Activated CD8-positive, alpha-beta memory T cell treated with anti-CD3 and anti-CD28 coated beads, Interleukin-2, amount 50 U/mL, for 1 hour (primary cell): Measurements from ENCODE around the gene TCF23.
A peak's percentile ranks its signal among the peaks of the same experiment; 100 is the strongest.
"Not testable (repeated sequence)": the region's sequence is repeated elsewhere in the genome, so short reads cannot be mapped to it uniquely, and the experiment has no call there.

ENCODE experiments used
- DNase-seq: peaks from one replicate; pipeline ENCODE4 v3.0.0-alpha.2; 2020; ENCODE audit errors: extremely low read depth

Gene TCF23

DNA sequence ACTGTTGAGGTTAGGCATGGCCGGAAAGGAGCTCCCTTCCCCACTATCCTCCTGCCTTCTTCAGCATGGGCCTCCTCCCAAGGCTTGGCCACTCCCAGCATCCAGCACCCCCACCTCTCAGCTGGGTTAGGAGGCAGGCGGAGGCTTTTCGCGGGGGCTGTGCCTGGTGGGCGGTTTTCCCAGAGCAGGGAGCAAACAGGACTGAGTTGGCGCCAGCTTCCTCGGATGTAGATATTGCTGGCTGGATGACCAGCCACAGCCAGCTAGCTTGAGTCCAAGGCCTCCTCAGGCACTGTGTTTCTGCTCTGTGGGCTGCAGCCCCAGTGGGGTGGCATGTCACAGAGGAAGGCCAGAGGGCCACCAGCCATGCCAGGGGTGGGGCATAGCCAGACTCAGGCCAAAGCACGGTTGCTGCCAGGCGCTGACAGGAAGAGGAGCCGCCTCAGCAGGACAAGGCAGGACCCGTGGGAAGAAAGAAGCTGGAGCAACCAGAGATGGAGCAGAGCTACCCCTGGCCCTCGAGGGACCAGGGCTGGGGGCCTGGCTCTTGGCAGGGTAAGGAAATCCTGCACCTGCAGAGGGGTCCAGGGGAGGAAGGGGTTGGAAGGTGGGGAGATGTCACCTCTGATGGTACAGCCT lies at the start of gene TCF23:
Gene TCF23 (plus strand): TSS at position 204 of the 639 bp plus-strand sequence. CDS start 130 bp downstream, at position 334.
- DNase-seq = no peak

DNA sequence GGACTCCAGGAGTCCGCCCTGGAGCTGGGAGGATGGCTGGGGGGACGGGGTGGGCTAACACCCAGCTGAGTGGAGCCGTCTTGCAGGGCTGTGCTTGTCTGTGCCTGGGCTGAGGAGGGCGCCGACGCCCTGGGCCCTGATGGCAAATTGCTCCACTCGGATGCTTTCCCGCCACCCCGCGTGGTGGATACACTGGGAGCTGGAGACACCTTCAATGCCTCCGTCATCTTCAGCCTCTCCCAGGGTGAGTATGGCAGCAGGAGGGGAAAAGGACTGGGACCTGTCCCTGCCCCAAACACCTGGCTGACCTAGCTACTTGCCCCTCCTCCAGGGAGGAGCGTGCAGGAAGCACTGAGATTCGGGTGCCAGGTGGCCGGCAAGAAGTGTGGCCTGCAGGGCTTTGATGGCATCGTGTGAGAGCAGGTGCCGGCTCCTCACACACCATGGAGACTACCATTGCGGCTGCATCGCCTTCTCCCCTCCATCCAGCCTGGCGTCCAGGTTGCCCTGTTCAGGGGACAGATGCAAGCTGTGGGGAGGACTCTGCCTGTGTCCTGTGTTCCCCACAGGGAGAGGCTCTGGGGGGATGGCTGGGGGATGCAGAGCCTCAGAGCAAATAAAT lies 49.4 kb upstream of the TCF23 start:
- no peak for DNase-seq

DNA sequence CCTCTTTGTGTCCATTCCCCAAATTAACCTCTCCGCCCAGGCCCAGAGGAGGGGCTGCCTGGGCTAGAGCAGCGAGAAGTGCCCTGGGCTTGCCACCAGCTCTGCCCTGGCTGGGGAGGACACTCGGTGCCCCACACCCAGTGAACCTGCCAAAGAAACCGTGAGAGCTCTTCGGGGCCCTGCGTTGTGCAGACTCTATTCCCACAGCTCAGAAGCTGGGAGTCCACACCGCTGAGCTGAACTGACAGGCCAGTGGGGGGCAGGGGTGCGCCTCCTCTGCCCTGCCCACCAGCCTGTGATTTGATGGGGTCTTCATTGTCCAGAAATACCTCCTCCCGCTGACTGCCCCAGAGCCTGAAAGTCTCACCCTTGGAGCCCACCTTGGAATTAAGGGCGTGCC lies 48.8 kb upstream of the TCF23 start:
- DNase-seq = no peak

DNA sequence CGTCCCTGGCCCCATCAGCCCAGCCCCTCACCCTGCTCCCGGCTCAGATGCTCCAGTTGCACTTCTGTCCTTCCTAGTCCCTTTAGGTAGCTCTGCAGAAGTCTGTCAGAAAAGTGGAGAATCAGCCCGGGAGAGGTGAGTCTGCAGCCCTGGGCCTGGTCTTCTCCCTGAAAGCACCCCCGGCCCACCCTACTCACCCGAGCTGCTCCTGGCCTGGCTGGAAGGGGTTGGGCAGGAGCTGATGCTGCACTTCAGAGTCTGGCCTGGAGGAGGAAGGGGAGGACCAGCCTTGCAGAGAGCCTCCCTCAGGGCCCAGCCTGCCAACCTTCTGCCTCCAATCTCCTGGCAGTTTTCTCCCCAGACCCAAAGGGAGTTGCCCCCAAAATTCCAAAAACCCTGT lies 46.5 kb upstream of the TCF23 start:
- no peak for DNase-seq

GRCh38 chr2:27105981-27106380 lies 42.8 kb upstream of the TCF23 start:
- DNase-seq = no peak

DNA sequence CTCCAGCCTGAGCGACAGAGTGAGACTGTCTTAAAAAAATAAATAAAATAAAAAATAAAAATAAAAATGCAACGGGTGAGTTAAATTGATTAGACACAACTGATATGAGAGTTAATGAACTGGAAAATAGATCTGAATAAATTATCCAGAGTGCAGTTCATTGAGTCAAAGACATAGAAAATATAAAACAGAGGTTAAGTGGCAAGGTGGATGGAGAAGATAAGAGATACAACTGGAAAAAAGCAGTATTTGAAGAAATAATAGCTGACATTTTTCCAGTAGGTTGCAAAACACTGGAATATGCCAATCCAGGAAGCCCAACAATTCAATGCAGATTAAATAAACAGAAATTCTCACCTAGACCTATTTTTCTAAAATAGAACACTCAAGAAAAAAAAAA lies 40.6 kb upstream of the TCF23 start:
- no peak for DNase-seq

- no peak for DNase-seq
Observed at GRCh38 chr2:27109083-27109482, 39.7 kb upstream of the TCF23 start.

GRCh38 chr2:27110603-27111352 lies 38.0 kb upstream of the TCF23 start:
- DNase-seq = not testable (repeated sequence)

DNA sequence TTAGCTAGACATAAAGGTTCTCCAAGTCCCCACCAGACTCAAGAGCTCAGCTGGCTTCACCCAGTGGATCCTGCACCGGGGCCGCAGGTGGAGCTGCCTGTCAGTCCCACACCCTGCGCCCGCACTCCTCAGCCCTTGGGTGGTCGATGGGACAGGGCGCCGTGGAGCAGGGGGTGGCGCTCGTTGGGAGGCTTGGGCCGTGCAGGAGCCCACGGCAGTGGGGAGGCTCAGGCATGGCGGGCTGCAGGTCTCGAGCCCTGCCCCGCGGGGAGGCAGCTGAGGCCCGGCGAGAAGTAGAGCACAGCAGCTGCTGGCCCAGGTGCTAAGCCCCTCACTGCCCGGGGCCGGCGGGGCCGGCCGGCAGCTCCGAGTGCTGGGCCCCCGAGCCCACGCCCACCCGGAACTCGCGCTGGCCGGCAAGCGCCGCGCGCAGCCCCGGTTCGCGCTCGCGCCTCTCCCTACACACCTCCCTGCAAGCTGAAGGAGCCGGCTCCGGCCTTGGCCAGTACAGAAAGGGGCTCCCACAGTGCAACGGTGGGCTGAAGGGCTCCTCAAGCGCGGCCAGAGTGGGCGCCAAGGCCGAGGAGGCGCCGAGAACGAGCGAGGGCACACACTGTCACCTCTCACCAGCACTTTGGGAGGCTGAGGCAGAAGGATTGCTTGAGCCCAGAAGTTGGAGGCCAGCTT lies 37.3 kb upstream of the TCF23 start:
- not testable (repeated sequence) for DNase-seq

DNA sequence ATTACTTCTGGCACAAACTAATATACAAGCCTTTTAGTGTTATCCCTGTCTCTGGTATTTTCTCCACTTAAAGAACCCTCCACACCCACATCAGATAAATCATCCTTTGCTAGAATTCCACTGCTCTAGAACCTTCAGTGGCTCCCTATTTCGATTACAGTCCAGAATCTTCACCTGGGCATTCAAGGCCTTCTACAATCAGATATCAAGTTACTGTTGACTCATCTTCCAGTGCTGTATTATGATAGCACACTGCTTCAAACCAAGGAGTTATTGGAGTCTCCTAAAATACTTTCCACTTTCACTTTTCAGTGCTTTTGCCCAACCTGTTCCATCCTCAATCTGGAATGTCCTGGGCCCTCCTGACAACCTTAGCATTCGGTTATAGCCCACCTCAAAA lies 33.3 kb upstream of the TCF23 start:
- DNase-seq = no peak

- no peak for DNase-seq
Observed at GRCh38 chr2:27117995-27118524, 30.7 kb upstream of the TCF23 start.

- DNase-seq = no peak
Observed at GRCh38 chr2:27118525-27119329, 30.1 kb upstream of the TCF23 start, which contains the start of gene CGREF1. Gene CGREF1, minus strand, starts transcription at chr2:27119128. Its CDS starts 14,762 bp downstream, at chr2:27104366.

- DNase-seq = not testable (repeated sequence)
Observed at GRCh38 chr2:27119330-27119670, 29.5 kb upstream of the TCF23 start.

GRCh38 chr2:27121906-27122305 lies 26.9 kb upstream of the TCF23 start:
- no peak for DNase-seq

GRCh38 chr2:27122791-27123190 lies 26.0 kb upstream of the TCF23 start:
- DNase-seq = no peak

DNA sequence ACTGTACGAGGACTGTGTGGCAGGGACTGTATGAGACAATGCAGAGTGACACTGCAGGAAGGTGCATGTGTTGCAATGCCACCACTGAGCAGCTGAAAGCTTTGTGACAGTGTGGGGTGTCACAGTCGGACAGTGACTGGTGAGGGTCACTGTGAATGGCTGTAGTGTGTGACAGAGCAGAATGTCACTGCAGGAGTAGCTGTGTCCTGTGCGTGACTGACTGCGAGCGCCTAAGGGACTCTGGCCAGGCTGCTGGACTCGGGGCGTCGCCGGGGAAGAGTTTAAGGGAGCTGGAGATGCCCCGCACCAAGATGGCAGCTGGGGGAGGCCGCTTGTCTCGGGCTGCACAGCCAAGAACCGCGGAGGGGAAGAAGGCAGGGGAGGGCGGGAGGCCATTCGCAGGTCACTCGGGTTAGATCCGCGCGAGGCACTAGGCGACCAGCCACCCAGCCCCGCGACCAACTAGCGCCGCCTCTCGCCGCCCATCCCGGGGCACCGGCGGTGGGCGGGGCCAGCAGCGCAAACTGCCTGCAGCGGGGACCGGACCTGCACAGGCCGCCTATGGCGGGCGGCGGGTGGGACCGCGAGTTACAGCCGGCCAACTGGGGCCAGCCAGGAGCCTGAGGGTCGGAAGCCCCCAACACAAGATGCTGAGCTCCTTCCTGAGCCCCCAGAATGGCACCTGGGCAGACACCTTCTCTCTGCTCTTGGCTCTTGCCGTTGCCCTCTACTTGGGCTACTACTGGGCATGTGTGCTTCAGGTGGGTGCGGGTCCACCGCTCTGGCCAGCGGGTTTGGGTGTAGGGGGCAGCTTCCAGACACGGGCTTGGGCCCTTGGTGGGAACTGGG lies 25.3 kb upstream of the TCF23 start, which contains the start of gene ABHD1:
Gene ABHD1 (plus strand): TSS at position 514 of the 849 bp plus-strand sequence. CDS start 134 bp downstream, at position 648.
- peak; percentile 13 for DNase-seq

DNA sequence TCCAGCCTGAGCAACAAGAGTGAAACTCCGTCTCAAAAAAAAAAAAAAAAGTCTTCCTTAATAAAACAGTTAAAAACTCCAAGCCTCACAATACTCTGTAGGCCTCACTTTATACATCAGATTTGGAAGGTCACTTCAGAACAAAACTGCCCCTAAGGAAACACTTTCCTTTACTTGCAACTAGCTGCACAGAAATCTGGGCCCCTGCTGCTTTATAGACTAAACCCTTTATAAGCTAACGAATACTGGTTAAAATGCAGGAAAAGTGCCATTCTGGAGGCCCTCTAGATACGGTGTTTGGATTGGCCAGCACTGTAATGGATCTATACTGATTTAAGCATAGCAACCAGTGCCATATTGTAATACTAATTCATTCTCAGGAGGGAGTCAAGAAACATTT lies 23.7 kb upstream of the TCF23 start:
- no peak for DNase-seq

DNA sequence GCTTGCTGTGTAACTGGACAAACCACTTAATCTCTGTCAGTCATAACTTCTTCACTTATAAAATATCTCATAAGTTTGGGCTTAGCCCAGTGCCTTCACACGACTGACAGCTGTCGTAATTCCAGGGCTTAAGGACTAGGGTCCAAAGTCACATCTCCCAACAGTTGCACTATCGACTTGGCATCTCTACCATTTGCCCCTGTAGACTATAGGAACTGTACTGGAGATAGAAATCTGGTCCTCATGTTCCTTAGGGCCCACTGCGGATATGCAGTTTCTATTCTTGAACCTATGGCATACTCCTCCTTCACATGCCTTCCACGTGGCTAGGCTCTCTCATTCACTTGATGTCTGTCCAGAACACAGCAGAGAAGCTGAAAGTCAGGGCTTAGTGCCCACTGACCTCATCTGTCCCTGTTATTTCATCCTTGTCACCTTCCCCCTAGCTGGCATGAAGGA lies 22.5 kb upstream of the TCF23 start:
- DNase-seq = no peak

- no peak for DNase-seq
Observed at GRCh38 chr2:27127883-27128667, 20.7 kb upstream of the TCF23 start.
